Testis (tissue), 2 donors: ENCODE results near the gene ELOVL2.

Experiments
- POLR2A ChIP-seq: fragments of 450-650 bp; IDR thresholded peaks from one replicate; pipeline ENCODE4 v1.6.1; 2017; ENCODE audit warnings: antibody characterized with exemption, mild to moderate bottlenecking, moderate library complexity
- TF ChIP-seq, protein P1 (sequence below), 3 experiments: fragments of 450-650 bp in 2 of 3; fragments of 200-600 bp in 1 of 3; sonication (generic) in 1 of 3; IDR thresholded peaks; one replicate each; pipeline ENCODE4 v1.5.1; 2016 to 2019; ENCODE audit warnings: antibody characterized with exemption in 3 of 3, mild to moderate bottlenecking in 2 of 3, moderate library complexity in 1 of 3

DNA sequence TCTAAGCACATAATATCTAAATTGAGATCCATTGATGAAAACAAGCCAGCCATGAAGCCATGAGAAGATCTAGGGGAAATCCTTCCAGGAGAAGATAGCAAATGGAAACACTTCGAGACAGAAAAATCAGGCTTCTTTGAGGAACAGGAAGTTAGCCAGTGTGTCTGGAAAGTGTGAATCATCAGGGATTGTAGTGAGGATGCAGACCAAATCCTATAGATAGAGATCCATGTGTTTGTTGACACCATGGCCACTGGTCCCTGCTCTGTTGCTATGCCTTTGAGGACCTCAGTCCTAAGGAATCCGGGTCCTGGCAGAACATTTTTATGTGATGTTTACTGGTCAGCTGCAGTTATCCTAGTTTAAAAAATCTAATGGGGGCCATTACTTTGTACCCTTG lies 6.6 kb upstream of the ELOVL2 start:
- TF ChIP-seq, protein P1, sequence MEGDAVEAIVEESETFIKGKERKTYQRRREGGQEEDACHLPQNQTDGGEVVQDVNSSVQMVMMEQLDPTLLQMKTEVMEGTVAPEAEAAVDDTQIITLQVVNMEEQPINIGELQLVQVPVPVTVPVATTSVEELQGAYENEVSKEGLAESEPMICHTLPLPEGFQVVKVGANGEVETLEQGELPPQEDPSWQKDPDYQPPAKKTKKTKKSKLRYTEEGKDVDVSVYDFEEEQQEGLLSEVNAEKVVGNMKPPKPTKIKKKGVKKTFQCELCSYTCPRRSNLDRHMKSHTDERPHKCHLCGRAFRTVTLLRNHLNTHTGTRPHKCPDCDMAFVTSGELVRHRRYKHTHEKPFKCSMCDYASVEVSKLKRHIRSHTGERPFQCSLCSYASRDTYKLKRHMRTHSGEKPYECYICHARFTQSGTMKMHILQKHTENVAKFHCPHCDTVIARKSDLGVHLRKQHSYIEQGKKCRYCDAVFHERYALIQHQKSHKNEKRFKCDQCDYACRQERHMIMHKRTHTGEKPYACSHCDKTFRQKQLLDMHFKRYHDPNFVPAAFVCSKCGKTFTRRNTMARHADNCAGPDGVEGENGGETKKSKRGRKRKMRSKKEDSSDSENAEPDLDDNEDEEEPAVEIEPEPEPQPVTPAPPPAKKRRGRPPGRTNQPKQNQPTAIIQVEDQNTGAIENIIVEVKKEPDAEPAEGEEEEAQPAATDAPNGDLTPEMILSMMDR (IDR thresholded peaks at IDR 0.05): no peak
- TF ChIP-seq POLR2A: no peak
